Panc1 (cell line): ENCODE data around the gene ACADL. TPM values are rescaled to one million over a fixed set of nuclear protein-coding genes. Genes with fewer than 3 reads are reported as not detected.

Experiments used
- ATAC-seq: fragments of 200-7000 bp; cut with Tn5 transposase; 2 replicates; pipeline ENCODE4 v1.9.1; 2020; ENCODE audit warnings: mild to moderate bottlenecking, moderate library complexity
- BruUV-seq: library from RNA; stranded (reverse); fragments of 400-500 nt; replicated peaks from 2 replicates; lab custom pipeline; 2021; lab: Mats Ljungman, UMichigan
- CTCF ChIA-PET: fragments of 300-600 bp; sonication (Branson Sonifier 250); formaldehyde crosslinking; loops from one replicate; lab custom pipeline; 2022; ENCODE audit warnings: antibody characterized with exemption; lab: Charles Lee
- POLR2A ChIA-PET: fragments of 300-600 bp; sonication (Branson Sonifier 250); formaldehyde crosslinking; loops from one replicate; lab custom pipeline; 2022; ENCODE audit warnings: antibody characterized with exemption; lab: Charles Lee
- DNase-seq: peaks from one replicate; pipeline ENCODE4 v3.0.0-alpha.2; 2010; ENCODE audit warnings: low read depth, low spot score
- H3K27ac ChIP-seq: 2 replicates; pipeline ENCODE4 v1.5.1; 2011; ENCODE audit warnings: mild to moderate bottlenecking, low read length, inconsistent platforms
- H3K27me3 ChIP-seq: fragments of 200-500 bp; sonication (Bioruptor generic); 2 replicates; pipeline ENCODE4 v1.6.0; 2014; ENCODE audit warnings: low read length, inconsistent platforms; ENCODE audit not compliant: control insufficient read depth, insufficient read depth
- H3K36me3 ChIP-seq: fragments of 200-500 bp; sonication (Bioruptor generic); 2 replicates; pipeline ENCODE4 v1.5.1; 2014; ENCODE audit warnings: inconsistent platforms, mild to moderate bottlenecking, low read length, moderate library complexity; ENCODE audit not compliant: control insufficient read depth, insufficient read depth
- H3K4me1 ChIP-seq: 2 replicates; pipeline ENCODE4 v1.5.1; 2011; ENCODE audit warnings: inconsistent platforms, mild to moderate bottlenecking, low read length, moderate library complexity; ENCODE audit not compliant: control insufficient read depth, insufficient read depth
- H3K4me3 ChIP-seq, 2 experiments: 2 replicates each; pipeline ENCODE4 v1.5.1; 2011 to 2012; ENCODE audit warnings: low read depth in 2 of 2, low read length in 2 of 2, mild to moderate bottlenecking in 2 of 2, inconsistent platforms in 1 of 2, moderate library complexity in 1 of 2
- H3K9me3 ChIP-seq: fragments of 200-500 bp; sonication (Bioruptor generic); 2 replicates; pipeline ENCODE4 v1.5.1; 2014; ENCODE audit warnings: low read depth, mild to moderate bottlenecking, inconsistent platforms, low read length, moderate library complexity; ENCODE audit not compliant: control insufficient read depth, insufficient read depth
- CTCF ChIP-seq: fragments of 450-650 bp; IDR thresholded peaks from 2 replicates; pipeline ENCODE4 v1.5.1; 2017; ENCODE audit warnings: mild to moderate bottlenecking
- POLR2AphosphoS5 ChIP-seq: IDR thresholded peaks from 2 replicates; pipeline ENCODE4 v1.6.1; 2012; ENCODE audit warnings: mild to moderate bottlenecking, low read depth, low read length, moderate library complexity
- REST ChIP-seq, 2 experiments: IDR thresholded peaks; 2 replicates each; pipeline ENCODE4 v1.6.1; 2011 to 2012; ENCODE audit warnings: low read depth in 2 of 2, control low read depth in 1 of 2, low read length in 1 of 2, mild to moderate bottlenecking in 1 of 2, moderate library complexity in 1 of 2; ENCODE audit not compliant: insufficient read depth in 1 of 2
- SIN3A ChIP-seq: IDR thresholded peaks from 2 replicates; pipeline ENCODE4 v1.6.1; 2012; ENCODE audit warnings: low read depth, mild to moderate bottlenecking, low read length, moderate library complexity, borderline replicate concordance; ENCODE audit not compliant: insufficient read depth
- TCF7L2 ChIP-seq: IDR thresholded peaks from 2 replicates; pipeline ENCODE4 v1.6.1; 2011; ENCODE audit warnings: mild to moderate bottlenecking, low read depth, low read length, inconsistent platforms
- in situ Hi-C: cut with HindIII; loops from 2 replicates; pipeline ENCODE4 v1.10.0; 2016; ENCODE audit warnings: low sequenced_read_pairs, low pct_unique_long_range_greater_than_20kb
- intact Hi-C: fragments of 100-400 bp; cut with micrococcal nuclease; formaldehyde crosslinking; loops from one replicate; pipeline ENCODE4 v1.10.0; 2022; ENCODE audit not compliant: unreplicated experiment
- total RNA-seq: library from RNA; stranded (reverse); gene quantifications from one replicate; pipeline ENCODE4 v1.2.1, GENCODE V29; 2021; ENCODE audit not compliant: unreplicated experiment

The ACADL gene
- total RNA-seq, 1 experiment from 2014 or later = not detected

- in situ Hi-C loops = no loop called here
- DNase-seq (no peak), ATAC-seq (no peak)
- POLR2A ChIA-PET = no interaction called here
- Histone ChIP-seq H3K27me3 (peaks cover 4% of the 10 kb centered on the region), H3K4me1 (no peaks in the 10 kb centered on the region), H3K36me3 (no peaks in the 10 kb centered on the region), H3K9me3 (no peaks in the 10 kb centered on the region), H3K4me3 (no peak overlapping the region), H3K27ac (no peak overlapping the region)
- BruUV-seq = no TSS peak
- TF ChIP-seq TCF7L2 (no peak), POLR2AphosphoS5 (no peak), SIN3A (no peak)
- CTCF ChIA-PET = no interaction called here
- intact Hi-C loops = no loop called here
These were observed 21.7 kb downstream of the ACADL start for GRCh38 chr2:210203558-210203957.

GRCh38 chr2:210203147-210203546 lies 22.1 kb downstream of the ACADL start:
- intact Hi-C loops (no loop called here), in situ Hi-C loops (no loop called here)
- no peak for DNase-seq
- no TSS peak for BruUV-seq
- CTCF ChIA-PET = no interaction called here
- no peak for TF ChIP-seq TCF7L2
- no peak for TF ChIP-seq SIN3A
- no peak for TF ChIP-seq CTCF
- TF ChIP-seq REST (IDR thresholded peaks at IDR 0.05; ENCODE audit: insufficient read depth in 1 of 2, low read depth in 2 of 2, low read length in 1 of 2) = no peak
- no peak for TF ChIP-seq POLR2AphosphoS5
- Histone ChIP-seq H3K4me3 (no peak overlapping the region), H3K9me3 (no peaks in the 10 kb centered on the region), H3K36me3 (no peaks in the 10 kb centered on the region), H3K27me3 (peaks cover 4% of the 10 kb centered on the region), H3K4me1 (no peaks in the 10 kb centered on the region), H3K27ac (no peak overlapping the region)
- POLR2A ChIA-PET = no interaction called here
- no peak for ATAC-seq

DNA sequence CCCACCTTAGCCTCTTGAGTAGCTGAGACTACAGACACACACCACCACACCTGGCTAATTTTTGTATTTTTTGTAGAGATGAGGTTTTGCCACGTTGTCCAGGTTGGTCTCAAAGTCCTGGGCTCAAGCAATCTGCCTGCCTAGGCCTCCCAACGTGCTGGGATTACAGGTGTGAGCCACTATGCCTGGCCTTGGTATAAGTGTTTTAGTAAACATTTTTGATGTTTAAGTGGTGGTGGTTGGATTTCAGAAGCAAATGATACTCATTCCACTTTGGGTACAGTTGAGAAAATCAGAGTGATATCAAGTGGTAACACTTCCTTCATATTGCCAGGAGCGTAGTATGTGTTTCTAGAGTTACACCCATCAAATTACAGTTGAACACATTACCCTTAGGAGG lies 25.4 kb downstream of the ACADL start:
- in situ Hi-C loops = no loop called here
- peaks cover 4% of the 10 kb centered on the region for H3K27me3 ChIP-seq
- CTCF ChIA-PET = no interaction called here
- TF ChIP-seq SIN3A = no peak
- no peak for TF ChIP-seq POLR2AphosphoS5
- no peak for TF ChIP-seq TCF7L2
- no peak for TF ChIP-seq CTCF
- TF ChIP-seq REST (IDR thresholded peaks at IDR 0.05; ENCODE audit: insufficient read depth in 1 of 2, low read depth in 2 of 2, low read length in 1 of 2) = no peak
- H3K4me1 ChIP-seq = no peaks in the 10 kb centered on the region
- ATAC-seq (no peak), DNase-seq (no peak)
- POLR2A ChIA-PET = no interaction called here
- H3K9me3 ChIP-seq = no peaks in the 10 kb centered on the region
- intact Hi-C loops = loop anchor here (2.0 to 10.0 kb wide), 4 partner anchors 223 to 1805 kb away; partner anchors contain the start of gene MAP2
- H3K27ac ChIP-seq = no peak overlapping the region
- no TSS peak for BruUV-seq
- no peaks in the 10 kb centered on the region for H3K36me3 ChIP-seq
- no peak overlapping the region for H3K4me3 ChIP-seq
